Testis (tissue), 3 donors: Measurements from ENCODE around the gene RAPGEF4. TPM values are rescaled to one million over a fixed set of nuclear protein-coding genes. Genes with fewer than 3 reads are reported as not detected.

Source experiments
- DNase-seq: peaks from one replicate; pipeline ENCODE4 v3.0.0-alpha.2; 2019
- H3K27ac ChIP-seq, 2 donors: fragments of 200-600 bp; sonication (generic); one replicate each; pipeline ENCODE4 v1.5.1; 2019
- H3K27me3 ChIP-seq: fragments of 200-600 bp; sonication (generic); one replicate; pipeline ENCODE4 v1.5.1; 2019
- H3K36me3 ChIP-seq: fragments of 200-600 bp; sonication (generic); one replicate; pipeline ENCODE4 v1.5.1; 2017; ENCODE audit warnings: low read depth; ENCODE audit errors: missing control alignments
- H3K4me1 ChIP-seq: fragments of 200-600 bp; sonication (generic); one replicate; pipeline ENCODE4 v1.5.1; 2019
- H3K4me3 ChIP-seq, 2 donors: fragments of 200-600 bp; sonication (generic); one replicate each; pipeline ENCODE4 v1.5.1; 2017 to 2019
- H3K9me3 ChIP-seq: fragments of 200-600 bp; sonication (generic); one replicate; pipeline ENCODE4 v1.5.1; 2017
- POLR2A ChIP-seq: fragments of 450-650 bp; IDR thresholded peaks from one replicate; pipeline ENCODE4 v1.6.1; 2017; ENCODE audit warnings: antibody characterized with exemption, mild to moderate bottlenecking, moderate library complexity
- WGBS, 2 donors: methylation state at CpG; one replicate each; pipeline ENCODE4 v1.1.5; 2018; 5-methylcytosine and 5-hydroxymethylcytosine counted together
- intact Hi-C: fragments of 100-400 bp; cut with DNase I; formaldehyde crosslinking; loops from one replicate; pipeline ENCODE4 v1.15.1; 2023; ENCODE audit warnings: low total_unique reads
- polyA plus RNA-seq: library from polyadenylated mRNA; stranded (reverse); fragments of 350-450 nt; fragmentation: Illumina TruSeq; extraction: RNeasy Lipid Tissue Mini Kit (QIAGEN cat#74804); gene quantifications from one replicate; pipeline ENCODE4 v1.2.3, GENCODE V29; 2014; ENCODE audit warnings: low read depth, low replicate concordance; ENCODE audit not compliant: insufficient read depth
- total RNA-seq, 2 donors: library from RNA; depleted of rRNA; stranded (reverse); fragments of >200 nt; gene quantifications; one replicate each; pipeline ENCODE4 v1.2.3, GENCODE V29; 2016
- TF ChIP-seq, protein P1 (sequence below), 3 experiments: fragments of 450-650 bp in 2 of 3; fragments of 200-600 bp in 1 of 3; sonication (generic) in 1 of 3; IDR thresholded peaks; one replicate each; pipeline ENCODE4 v1.5.1; 2016 to 2019; ENCODE audit warnings: antibody characterized with exemption in 3 of 3, mild to moderate bottlenecking in 2 of 3, moderate library complexity in 1 of 3

The RAPGEF4 gene
- total and polyA plus RNA-seq, 3 donors from 2014 or later = 14.3 to 42.6 (median 22.5) TPM

DNA sequence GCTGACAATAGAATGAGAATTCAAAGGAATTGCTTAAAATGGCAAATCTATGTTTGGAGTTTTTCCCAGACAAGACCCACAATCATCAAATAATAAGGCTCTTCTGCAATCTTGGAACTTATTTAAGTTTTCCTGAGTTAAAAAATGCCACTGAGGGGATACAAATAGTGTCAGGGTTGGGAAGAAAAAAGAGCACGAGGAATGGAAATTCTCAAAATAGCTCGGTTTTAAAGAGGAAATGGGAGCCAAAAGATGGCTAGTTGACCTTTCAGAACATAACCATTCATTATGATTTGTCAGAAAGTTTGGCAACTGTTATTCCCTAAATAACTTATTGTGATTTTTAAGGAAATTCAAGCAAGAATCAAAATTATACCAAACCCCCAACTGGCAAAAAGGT lies 127.7 kb downstream of the RAPGEF4 start:
- 29 to 52% methylated on average over 2 of the region's 2 CpGs for WGBS, 2 donors
- DNase-seq = no peak

DNA sequence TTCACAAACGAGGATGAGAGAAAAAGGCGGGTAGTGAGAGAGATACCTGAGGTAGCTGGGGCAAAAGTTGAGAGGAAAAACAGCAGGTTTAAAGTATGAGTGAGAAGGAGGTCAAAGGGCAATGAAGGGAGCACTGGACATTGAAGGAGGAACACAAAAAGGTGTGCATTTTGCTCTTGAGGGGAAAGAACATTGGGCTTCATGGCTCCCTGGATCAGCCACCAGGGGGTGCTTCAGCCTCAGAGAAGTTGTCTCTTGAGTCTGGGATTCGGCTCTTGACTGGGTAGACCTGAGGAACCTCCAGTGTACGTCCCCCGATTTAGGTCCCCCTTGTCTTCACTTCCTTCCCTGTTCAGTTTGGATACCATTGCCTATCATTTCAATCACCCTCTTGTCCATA lies 128.5 kb downstream of the RAPGEF4 start:
- H3K27ac ChIP-seq = no peak overlapping the region
- no peak overlapping the region for H3K4me3 ChIP-seq
- no peaks in the 10 kb centered on the region for H3K27me3 ChIP-seq
- H3K36me3 ChIP-seq = no peaks in the 10 kb centered on the region
- peak; percentile 79 for DNase-seq
- H3K4me1 ChIP-seq = no peaks in the 10 kb centered on the region
- 62 to 68% methylated on average over 5 of the region's 5 CpGs for WGBS, 2 donors
- TF ChIP-seq POLR2A = no peak
- TF ChIP-seq, protein P1, sequence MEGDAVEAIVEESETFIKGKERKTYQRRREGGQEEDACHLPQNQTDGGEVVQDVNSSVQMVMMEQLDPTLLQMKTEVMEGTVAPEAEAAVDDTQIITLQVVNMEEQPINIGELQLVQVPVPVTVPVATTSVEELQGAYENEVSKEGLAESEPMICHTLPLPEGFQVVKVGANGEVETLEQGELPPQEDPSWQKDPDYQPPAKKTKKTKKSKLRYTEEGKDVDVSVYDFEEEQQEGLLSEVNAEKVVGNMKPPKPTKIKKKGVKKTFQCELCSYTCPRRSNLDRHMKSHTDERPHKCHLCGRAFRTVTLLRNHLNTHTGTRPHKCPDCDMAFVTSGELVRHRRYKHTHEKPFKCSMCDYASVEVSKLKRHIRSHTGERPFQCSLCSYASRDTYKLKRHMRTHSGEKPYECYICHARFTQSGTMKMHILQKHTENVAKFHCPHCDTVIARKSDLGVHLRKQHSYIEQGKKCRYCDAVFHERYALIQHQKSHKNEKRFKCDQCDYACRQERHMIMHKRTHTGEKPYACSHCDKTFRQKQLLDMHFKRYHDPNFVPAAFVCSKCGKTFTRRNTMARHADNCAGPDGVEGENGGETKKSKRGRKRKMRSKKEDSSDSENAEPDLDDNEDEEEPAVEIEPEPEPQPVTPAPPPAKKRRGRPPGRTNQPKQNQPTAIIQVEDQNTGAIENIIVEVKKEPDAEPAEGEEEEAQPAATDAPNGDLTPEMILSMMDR (IDR thresholded peaks at IDR 0.05) = peak; percentile 48 to 67 (median 65)
- intact Hi-C loops = loop anchor here (10.0 kb wide), 1 partner anchor 71 kb away; no protein-coding TSS in a partner anchor
- no peaks in the 10 kb centered on the region for H3K9me3 ChIP-seq

More for the DNA sequence above, 127.7 kb downstream of the RAPGEF4 start:
- intact Hi-C loops = loop anchor here (10.0 kb wide), 1 partner anchor 71 kb away; no protein-coding TSS in a partner anchor
- Histone ChIP-seq H3K9me3 (no peaks in the 10 kb centered on the region), H3K4me3 (no peak overlapping the region), H3K36me3 (no peaks in the 10 kb centered on the region), H3K4me1 (no peaks in the 10 kb centered on the region), H3K27me3 (no peaks in the 10 kb centered on the region), H3K27ac (no peak overlapping the region)
- no peak for TF ChIP-seq POLR2A
- TF ChIP-seq, protein P1 (IDR thresholded peaks at IDR 0.05) = no peak

DNA sequence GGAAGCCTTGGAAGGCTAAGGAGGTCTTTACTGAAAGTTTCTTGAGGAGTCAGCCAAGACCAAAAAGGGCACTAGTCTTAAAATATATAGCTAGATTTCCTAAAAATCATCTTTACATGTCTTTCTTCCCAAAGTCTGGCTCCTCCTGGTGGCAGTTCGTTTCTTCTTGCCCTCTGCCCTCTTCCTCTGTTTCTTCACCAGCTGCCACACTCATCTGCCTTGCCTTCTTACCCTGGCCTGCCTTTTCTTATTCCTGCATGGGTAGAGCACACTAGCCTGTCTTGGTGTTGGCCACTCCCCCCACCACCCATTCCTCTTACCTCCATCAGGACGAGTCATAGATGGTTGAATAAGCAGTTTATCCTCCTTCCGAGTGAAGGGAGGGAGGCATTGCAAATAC lies 129.8 kb downstream of the RAPGEF4 start:
- no peaks in the 10 kb centered on the region for H3K4me1 ChIP-seq
- no peak overlapping the region for H3K27ac ChIP-seq
- H3K4me3 ChIP-seq = no peak overlapping the region
- WGBS, 2 donors = 73 to 83% methylated on average over 3 of the region's 3 CpGs
- intact Hi-C loops = loop anchor here (10.0 kb wide), 1 partner anchor 69 kb away; no protein-coding TSS in a partner anchor
- no peaks in the 10 kb centered on the region for H3K36me3 ChIP-seq
- no peaks in the 10 kb centered on the region for H3K27me3 ChIP-seq
- DNase-seq = peak; percentile 18
- H3K9me3 ChIP-seq = no peaks in the 10 kb centered on the region
- TF ChIP-seq, protein P1 (IDR thresholded peaks at IDR 0.05) = peak in 1 of 3 experiments; percentile 8
- TF ChIP-seq POLR2A = no peak

DNA sequence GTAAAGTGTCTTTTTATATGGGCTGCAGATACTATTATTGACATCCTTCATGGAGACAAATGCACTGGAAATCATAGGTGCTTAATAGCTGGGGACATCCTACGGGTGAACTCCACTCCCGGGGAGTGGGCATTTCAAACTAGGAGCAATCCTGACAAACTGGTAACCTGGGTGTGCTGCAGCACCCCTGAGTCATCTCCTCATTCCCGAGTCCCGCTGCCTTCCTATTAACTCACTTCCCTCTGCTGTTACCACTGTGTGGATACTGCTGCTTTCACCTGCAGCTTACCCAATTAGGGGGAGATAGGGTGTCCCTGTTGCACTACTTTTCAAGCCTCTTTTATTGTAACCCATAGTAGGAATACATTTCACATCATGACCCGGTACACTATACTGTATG lies 134.2 kb downstream of the RAPGEF4 start:
- H3K36me3 ChIP-seq = no peaks in the 10 kb centered on the region
- WGBS, 2 donors = 89 to 94% methylated on average over 5 of the region's 5 CpGs
- no peaks in the 10 kb centered on the region for H3K27me3 ChIP-seq
- H3K4me3 ChIP-seq = no peak overlapping the region
- no peak for DNase-seq
- H3K9me3 ChIP-seq = no peaks in the 10 kb centered on the region
- intact Hi-C loops = loop anchor here (10.0 kb wide), 1 partner anchor 65 kb away; no protein-coding TSS in a partner anchor
- H3K4me1 ChIP-seq = no peaks in the 10 kb centered on the region
- TF ChIP-seq, protein P1 (IDR thresholded peaks at IDR 0.05) = no peak
- no peak for TF ChIP-seq POLR2A
- no peak overlapping the region for H3K27ac ChIP-seq

DNA sequence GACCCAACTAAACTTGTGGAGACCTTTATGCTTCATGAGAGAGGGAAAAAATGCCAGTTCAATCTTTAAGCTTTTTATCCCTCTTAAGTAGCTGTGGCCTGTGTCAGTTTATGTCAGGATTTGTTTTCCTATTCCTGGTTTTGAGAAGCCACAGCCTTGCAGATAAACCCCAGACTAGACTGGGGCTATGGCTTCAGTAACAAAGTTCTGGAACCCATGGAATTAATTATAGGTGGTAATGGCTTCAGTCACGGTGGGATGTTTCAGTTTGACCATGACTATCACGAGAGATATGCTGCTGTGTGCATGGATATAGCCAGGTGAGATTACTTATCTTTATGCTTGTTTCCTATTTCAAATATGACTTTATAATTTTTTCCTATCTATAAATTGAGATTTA lies 134.8 kb downstream of the RAPGEF4 start:
- H3K4me3 ChIP-seq = no peak overlapping the region

More for the DNA sequence above, 134.8 kb downstream of the RAPGEF4 start:
- DNase-seq = no peak
- TF ChIP-seq, protein P1 (IDR thresholded peaks at IDR 0.05) = no peak
- TF ChIP-seq POLR2A = no peak
- WGBS, 2 donors = 89 to 90% methylated on average over 2 of the region's 2 CpGs
- H3K27ac ChIP-seq = no peak overlapping the region
- intact Hi-C loops = no loop called here
- H3K4me1 ChIP-seq = no peaks in the 10 kb centered on the region
- H3K27me3 ChIP-seq = no peaks in the 10 kb centered on the region
- no peaks in the 10 kb centered on the region for H3K36me3 ChIP-seq
- H3K9me3 ChIP-seq = no peaks in the 10 kb centered on the region
